CD4-positive, alpha-beta memory T cell (primary cell): Measurements from ENCODE around the gene SATB2. TPM values are rescaled to one million over a fixed set of nuclear protein-coding genes. Genes with fewer than 3 reads are reported as not detected.

Experiments used
- CTCF ChIA-PET: fragments of 350-600 bp; sonication (Branson Sonifier 250); formaldehyde crosslinking; loops from one replicate; lab custom pipeline; 2021; ENCODE audit warnings: inconsistent platforms; ENCODE audit not compliant: partially characterized antibody; lab: Charles Lee
- POLR2A ChIA-PET: fragments of 350-600 bp; sonication (Branson Sonifier 250); formaldehyde crosslinking; loops from one replicate; lab custom pipeline; 2021; ENCODE audit not compliant: partially characterized antibody; lab: Charles Lee
- DNase-seq, 5 donors: peaks; one replicate each; pipeline versions ENCODE4 v3.0.0 to v3.0.0-alpha.2; 2020 to 2022; ENCODE audit warnings: mixed read lengths in 1 of 5
- H3K27ac ChIP-seq: one replicate; pipeline ENCODE4 v1.7.0; 2013; ENCODE audit warnings: low read depth, low read length
- H3K27me3 ChIP-seq: 2 replicates; pipeline ENCODE4 v1.7.0; 2013; ENCODE audit warnings: mild to moderate bottlenecking, low read length, moderate library complexity; ENCODE audit not compliant: insufficient read depth
- H3K36me3 ChIP-seq: 2 replicates; pipeline ENCODE4 v1.7.0; 2013; ENCODE audit warnings: mild to moderate bottlenecking, low read length, moderate library complexity; ENCODE audit not compliant: insufficient read depth
- H3K4me1 ChIP-seq: 2 replicates; pipeline ENCODE4 v1.7.0; 2013; ENCODE audit warnings: mild to moderate bottlenecking, low read length, moderate library complexity; ENCODE audit not compliant: insufficient read depth
- H3K4me3 ChIP-seq, 2 donors: one replicate each; pipeline ENCODE4 v1.7.0; 2013; ENCODE audit warnings: low read length in 2 of 2, mild to moderate bottlenecking in 1 of 2
- H3K9me3 ChIP-seq, 2 donors: one replicate each; pipeline ENCODE4 v1.7.0; 2013; ENCODE audit warnings: low read length in 2 of 2, control low read depth in 1 of 2; ENCODE audit not compliant: control insufficient read depth in 1 of 2
- H3K27ac Mint-ChIP-seq, 7 donors: one replicate each; pipeline ENCODE4 v1.8.0; 2020 to 2021; ENCODE audit warnings: mixed read lengths in 7 of 7, mild to moderate bottlenecking in 6 of 7, inconsistent platforms in 3 of 7, moderate library complexity in 3 of 7
- H3K27me3 Mint-ChIP-seq, 2 donors: one replicate each; pipeline ENCODE4 v1.8.0; 2020 to 2021; ENCODE audit warnings: mixed read lengths in 2 of 2
- H3K36me3 Mint-ChIP-seq, 2 donors: one replicate each; pipeline ENCODE4 v1.8.0; 2020 to 2021; ENCODE audit warnings: mixed read lengths in 2 of 2, inconsistent platforms in 1 of 2, mild to moderate bottlenecking in 1 of 2
- H3K4me1 Mint-ChIP-seq, 4 donors: one replicate each; pipeline ENCODE4 v1.8.0; 2020 to 2021; ENCODE audit warnings: mixed read lengths in 4 of 4, mild to moderate bottlenecking in 1 of 4
- H3K4me3 Mint-ChIP-seq, 8 donors: one replicate each; pipeline ENCODE4 v1.8.0; 2020 to 2021; ENCODE audit warnings: mixed read lengths in 8 of 8, mild to moderate bottlenecking in 7 of 8, moderate library complexity in 6 of 8, inconsistent platforms in 3 of 8
- H3K9me3 Mint-ChIP-seq, 8 donors: one replicate each; pipeline ENCODE4 v1.8.0; 2020 to 2021; ENCODE audit warnings: mixed read lengths in 8 of 8, mild to moderate bottlenecking in 5 of 8, inconsistent platforms in 3 of 8, moderate library complexity in 1 of 8
- intact Hi-C: fragments of 100-400 bp; cut with micrococcal nuclease; formaldehyde crosslinking; loops from one replicate; pipeline ENCODE4 v1.15.1; 2023
- polyA plus RNA-seq, 2 donors: library from polyadenylated mRNA; unstranded; fragments of 300-500 nt; fragmentation: Illumina TruSeq; gene quantifications; one replicate each; pipeline ENCODE4 v1.2.3, GENCODE V29; 2021
- total RNA-seq, 2 experiments: library from RNA; stranded (reverse); gene quantifications; one replicate each; pipeline ENCODE4 v1.2.3, GENCODE V29; 2021

The SATB2 gene
- total and polyA plus RNA-seq, 4 experiments from 2014 or later: 0.06 TPM; not detected in 3

DNA sequence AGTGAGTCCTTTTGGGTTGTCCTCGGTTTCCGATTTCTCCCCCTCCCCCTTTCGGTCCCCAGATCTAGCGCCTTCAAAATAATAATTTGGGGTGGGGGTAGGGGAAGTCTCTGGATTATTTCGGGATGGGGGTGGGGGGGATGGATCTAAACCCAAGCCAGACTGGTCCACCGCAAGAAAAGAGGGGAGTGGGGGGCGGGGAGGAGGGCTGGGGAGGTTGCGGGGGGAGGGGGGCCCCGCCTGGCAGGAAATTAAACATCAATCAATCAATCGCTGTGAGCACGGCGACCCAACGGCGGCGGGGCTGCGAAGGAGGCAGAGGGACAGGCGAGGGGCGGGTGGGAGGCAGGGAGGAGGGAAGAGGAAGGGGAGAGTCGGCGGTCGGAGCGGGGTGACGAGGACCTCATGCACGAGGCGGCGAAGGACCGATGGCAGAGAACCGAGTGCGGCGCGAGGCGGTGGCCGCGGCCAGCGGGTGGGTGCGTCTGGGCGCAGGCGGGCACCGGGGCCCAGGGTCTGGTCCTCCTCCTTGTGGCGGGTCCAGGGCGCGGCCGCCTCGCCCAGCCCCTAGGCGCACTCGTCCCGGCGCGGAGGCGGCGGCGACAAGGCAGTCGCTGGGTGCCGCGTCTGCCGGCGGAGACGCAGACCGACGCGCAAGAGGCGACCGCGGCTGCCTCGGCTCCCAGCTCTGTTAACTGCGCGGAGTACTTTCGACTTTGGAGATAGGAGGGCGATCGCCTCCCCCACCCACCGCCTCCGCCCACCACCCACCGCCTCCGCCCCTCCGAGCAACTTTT lies 468 bp upstream of the SATB2 start:
- H3K4me3 Mint-ChIP-seq: peak overlapping the region; percentile 62 to 84 (median 74)
- H3K36me3 Mint-ChIP-seq: peaks cover 0 to 9% of the 10 kb centered on the region in 2 donors
- Histone ChIP-seq H3K27ac (no peak overlapping the region), H3K9me3 (peaks cover 0 to 5% of the 10 kb centered on the region in 2 donors), H3K36me3 (no peaks in the 10 kb centered on the region), H3K4me1 (peaks cover 35% of the 10 kb centered on the region), H3K4me3 (peak overlapping the region in 1 of 2 donors; percentile 60), H3K27me3 (peaks cover 60% of the 10 kb centered on the region)
- ChIA-PET CTCF (no interaction called here), POLR2A (no interaction called here)
- intact Hi-C loops: loop anchor here (5.0 kb wide), 1 partner anchor 1069 kb away; the partner anchor contains the start of gene SGO2
- peaks cover 18 to 37% (median 29%) of the 10 kb centered on the region in 4 donors for H3K4me1 Mint-ChIP-seq
- H3K27ac Mint-ChIP-seq: peak overlapping the region in 1 of 7 donors; percentile 76
- peaks cover 37 to 38% of the 10 kb centered on the region in 2 donors for H3K27me3 Mint-ChIP-seq
- peaks cover 0 to 18% (median 13%) of the 10 kb centered on the region in 8 donors for H3K9me3 Mint-ChIP-seq
- peak in 3 of 5 donors; percentile 33 to 46 (median 45) for DNase-seq

DNA sequence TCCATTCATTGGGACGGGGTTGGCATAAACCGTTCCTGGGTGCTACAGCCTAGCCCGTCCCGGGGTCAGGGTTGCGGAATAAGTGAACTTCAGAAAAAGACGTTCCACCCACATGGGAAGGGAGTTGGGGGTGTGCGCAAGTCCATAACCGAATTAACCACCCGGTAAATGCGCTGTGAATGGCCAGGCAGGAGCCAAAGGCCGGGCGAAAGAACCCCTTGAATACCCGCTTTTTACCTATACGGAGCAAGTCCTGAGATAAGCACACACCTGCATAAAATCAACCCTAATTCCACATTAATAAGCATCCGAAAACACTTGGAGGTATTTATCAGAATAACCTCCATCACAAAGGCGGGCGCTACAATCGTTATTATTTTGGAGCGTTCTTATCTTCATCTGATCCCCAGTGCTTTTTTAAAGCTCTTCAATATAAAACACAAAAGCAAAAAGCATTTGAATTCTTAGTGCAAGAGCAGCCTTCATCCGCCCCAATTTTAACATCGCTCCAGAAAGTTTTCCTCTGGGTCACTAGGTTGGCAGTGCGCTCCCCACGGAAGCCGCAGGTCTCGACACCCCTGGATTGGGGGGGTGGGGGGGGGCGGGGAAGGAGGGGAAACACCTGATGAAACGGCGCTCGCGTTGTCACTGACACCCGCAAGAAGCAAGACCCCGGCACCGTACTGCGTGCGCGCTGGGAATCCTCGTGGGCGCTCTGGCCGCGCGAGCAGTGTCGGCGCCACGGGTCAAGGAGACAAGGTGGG lies 1.2 kb downstream of the SATB2 start:
- H3K4me1 ChIP-seq: peaks cover 29% of the 10 kb centered on the region
- intact Hi-C loops: loop anchor here (5.0 kb wide), 1 partner anchor 1071 kb away; the partner anchor contains the start of gene SGO2
- no peaks in the 10 kb centered on the region for H3K36me3 ChIP-seq
- Mint-ChIP-seq H3K9me3 (peaks cover 0 to 18% (median 11%) of the 10 kb centered on the region in 8 donors), H3K27me3 (peaks cover 38 to 47% of the 10 kb centered on the region in 2 donors), H3K27ac (peak overlapping the region in 4 of 7 donors; percentile 35 to 71 (median 65)), H3K36me3 (peaks cover 0 to 9% of the 10 kb centered on the region in 2 donors), H3K4me3 (peak overlapping the region; percentile 36 to 84 (median 76)), H3K4me1 (peaks cover 18 to 37% (median 26%) of the 10 kb centered on the region in 4 donors)
- H3K27ac ChIP-seq: no peak overlapping the region
- peaks cover 0 to 2% of the 10 kb centered on the region in 2 donors for H3K9me3 ChIP-seq
- ChIA-PET CTCF (no interaction called here), POLR2A (no interaction called here)
- peak overlapping the region in 1 of 2 donors; percentile 22 for H3K4me3 ChIP-seq
- H3K27me3 ChIP-seq: peaks cover 56% of the 10 kb centered on the region
- no peak for DNase-seq

DNA sequence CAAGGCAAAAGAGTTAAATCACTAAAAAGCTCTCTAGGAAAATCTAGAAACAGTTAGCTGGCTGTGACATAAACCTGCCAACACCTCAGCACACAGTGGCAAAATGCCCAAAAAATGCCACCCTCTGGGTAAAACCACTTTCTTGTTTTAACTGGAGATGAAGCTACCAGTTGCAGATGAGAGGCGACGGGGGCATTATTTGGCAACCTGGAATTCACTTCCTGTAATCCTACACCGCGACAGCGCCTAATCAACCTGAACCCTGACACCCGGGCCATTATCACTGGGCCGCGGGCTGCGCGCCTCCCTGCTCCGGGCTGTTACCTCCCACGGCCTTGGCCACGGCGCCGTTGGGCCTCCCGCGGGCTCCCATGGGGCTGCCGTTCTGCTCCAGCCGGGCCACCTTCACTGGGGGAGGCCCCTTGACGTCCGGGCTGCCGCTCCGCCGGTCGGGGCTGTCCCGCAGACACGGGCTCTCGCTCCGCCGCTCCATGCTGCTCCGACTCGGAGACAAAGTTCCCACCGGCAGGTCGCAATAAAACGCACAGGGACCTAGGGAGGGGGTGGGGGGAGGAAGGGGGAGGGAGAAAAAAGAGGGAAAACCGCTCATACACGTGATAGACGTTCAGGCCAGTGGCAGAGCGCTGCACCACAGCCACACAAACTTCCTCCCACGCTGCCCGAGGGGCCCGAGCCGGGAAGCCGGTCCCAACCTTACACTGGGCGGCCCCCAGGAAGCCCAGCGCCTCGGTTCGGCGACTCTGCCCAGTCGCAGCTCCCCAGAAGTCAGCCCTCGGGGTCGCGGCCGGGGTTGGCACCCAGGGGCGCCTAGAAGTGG lies 2.0 kb downstream of the SATB2 start:
- peaks cover 34 to 46% of the 10 kb centered on the region in 2 donors for H3K27me3 Mint-ChIP-seq

DNA sequence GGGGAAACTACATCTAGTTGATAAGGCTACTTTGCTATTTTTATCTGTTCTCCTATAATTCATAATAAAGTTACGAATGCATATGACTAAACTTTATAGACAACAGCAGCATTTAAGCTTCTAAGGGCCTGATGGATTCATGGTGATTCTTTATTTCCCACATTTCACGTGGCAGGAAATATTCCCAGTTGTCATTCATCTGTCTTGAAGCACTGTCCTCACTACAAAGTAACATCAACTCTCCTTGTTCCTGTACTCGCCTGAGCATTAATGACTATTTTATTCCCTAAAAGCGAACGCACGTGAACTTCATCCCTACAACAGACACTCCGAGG lies 2.6 kb downstream of the SATB2 start:
- no peaks in the 10 kb centered on the region for H3K36me3 ChIP-seq
- peaks cover 14 to 33% (median 23%) of the 10 kb centered on the region in 4 donors for H3K4me1 Mint-ChIP-seq
- H3K4me1 ChIP-seq: peaks cover 29% of the 10 kb centered on the region
- H3K27me3 ChIP-seq: peaks cover 48% of the 10 kb centered on the region
- CTCF ChIA-PET: no interaction called here
- POLR2A ChIA-PET: no interaction called here
- H3K9me3 Mint-ChIP-seq: peaks cover 0 to 10% (median 4%) of the 10 kb centered on the region in 8 donors
- intact Hi-C loops: loop anchor here (5.0 kb wide), 1 partner anchor 1072 kb away; the partner anchor contains the start of gene SGO2
- H3K27ac Mint-ChIP-seq: peak overlapping the region in 3 of 7 donors; percentile 2 to 48 (median 36)
- H3K27ac ChIP-seq: no peak overlapping the region
- peaks cover 0 to 6% of the 10 kb centered on the region in 2 donors for H3K36me3 Mint-ChIP-seq
- no peaks in the 10 kb centered on the region for H3K9me3 ChIP-seq
- peak overlapping the region in 3 of 8 donors; percentile 26 to 48 (median 47) for H3K4me3 Mint-ChIP-seq
- no peak for DNase-seq
- peaks cover 30 to 43% of the 10 kb centered on the region in 2 donors for H3K27me3 Mint-ChIP-seq
- H3K4me3 ChIP-seq: no peak overlapping the region

More for the DNA sequence above, 2.0 kb downstream of the SATB2 start:
- no peak overlapping the region for H3K4me3 ChIP-seq
- H3K4me1 Mint-ChIP-seq: peaks cover 18 to 37% (median 26%) of the 10 kb centered on the region in 4 donors
- peaks cover 29% of the 10 kb centered on the region for H3K4me1 ChIP-seq
- H3K27ac Mint-ChIP-seq: peak overlapping the region in 3 of 7 donors; percentile 22 to 62 (median 48)
- intact Hi-C loops: loop anchor here (5.0 kb wide), 1 partner anchor 1072 kb away; the partner anchor contains the start of gene SGO2
- ChIA-PET POLR2A (no interaction called here), CTCF (no interaction called here)
- peaks cover 0 to 9% of the 10 kb centered on the region in 2 donors for H3K36me3 Mint-ChIP-seq
- H3K9me3 ChIP-seq: no peaks in the 10 kb centered on the region
- no peaks in the 10 kb centered on the region for H3K36me3 ChIP-seq
- H3K9me3 Mint-ChIP-seq: peaks cover 0 to 14% (median 6%) of the 10 kb centered on the region in 8 donors
- peak overlapping the region in 7 of 8 donors; percentile 29 to 78 (median 39) for H3K4me3 Mint-ChIP-seq
- no peak for DNase-seq
- H3K27ac ChIP-seq: no peak overlapping the region
- H3K27me3 ChIP-seq: peaks cover 50% of the 10 kb centered on the region

DNA sequence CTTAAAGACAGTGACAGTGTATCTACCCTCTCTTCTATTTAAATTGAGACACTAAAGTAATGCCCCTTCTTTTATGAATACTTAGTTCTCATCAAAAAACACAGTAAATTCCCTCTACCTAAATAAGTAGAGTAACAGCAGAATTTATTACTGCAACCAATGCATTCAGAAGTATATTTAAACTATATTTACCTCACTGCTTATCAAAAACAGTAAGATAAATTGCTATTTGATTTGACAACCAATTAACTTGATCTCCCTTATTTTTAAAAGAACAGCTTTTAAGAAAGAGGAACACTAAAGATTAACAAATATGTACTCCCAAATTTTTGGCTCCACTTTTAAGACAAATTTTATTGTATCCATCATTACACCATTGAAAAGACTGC lies 4.8 kb downstream of the SATB2 start:
- H3K27me3 Mint-ChIP-seq: peaks cover 26 to 39% of the 10 kb centered on the region in 2 donors

DNA sequence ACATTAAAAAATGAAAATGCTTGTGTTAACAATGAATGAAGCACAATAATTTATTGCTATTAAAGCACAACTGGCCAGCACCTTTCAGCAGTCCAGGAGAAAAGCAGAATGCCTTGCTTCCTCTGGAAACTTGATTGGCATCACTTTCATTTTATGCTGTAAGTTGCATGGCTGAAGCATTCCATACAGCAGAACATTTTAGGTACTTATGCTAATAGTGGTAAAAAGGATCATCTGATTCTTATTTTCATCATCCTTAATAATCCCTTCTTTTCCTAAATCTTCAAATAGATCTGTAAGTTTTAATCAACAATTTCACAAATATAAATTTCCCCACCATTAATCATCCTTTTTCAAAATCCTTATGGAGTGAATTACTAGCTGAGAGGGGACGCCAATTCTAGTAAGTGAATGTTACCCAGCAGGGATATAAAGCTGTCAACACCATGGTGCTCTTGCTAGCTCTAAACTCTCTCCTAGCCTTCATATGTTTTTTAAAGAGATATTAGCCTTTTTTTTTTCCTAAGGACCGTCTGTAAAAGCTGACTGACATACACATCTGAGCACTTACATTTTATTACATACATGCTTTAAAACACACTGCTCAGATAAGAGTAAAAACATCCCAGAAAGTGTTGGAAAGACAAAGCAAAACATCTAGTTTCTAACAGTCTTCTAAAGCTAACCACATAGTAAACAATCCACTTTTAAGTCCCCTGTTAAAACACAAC lies 5.3 kb downstream of the SATB2 start:
- Mint-ChIP-seq H3K27ac (no peak overlapping the region), H3K36me3 (no peaks in the 10 kb centered on the region), H3K4me3 (no peak overlapping the region), H3K27me3 (peaks cover 26 to 39% of the 10 kb centered on the region in 2 donors), H3K9me3 (peaks cover 0 to 2% (median 0%) of the 10 kb centered on the region in 8 donors), H3K4me1 (peaks cover 7 to 19% (median 14%) of the 10 kb centered on the region in 4 donors)
- no peak for DNase-seq
- intact Hi-C loops: no loop called here
- no peaks in the 10 kb centered on the region for H3K36me3 ChIP-seq
- CTCF ChIA-PET: no interaction called here
- peaks cover 43% of the 10 kb centered on the region for H3K27me3 ChIP-seq
- no peak overlapping the region for H3K27ac ChIP-seq
- no peak overlapping the region for H3K4me3 ChIP-seq
- POLR2A ChIA-PET: no interaction called here
- peaks cover 20% of the 10 kb centered on the region for H3K4me1 ChIP-seq
- H3K9me3 ChIP-seq: no peaks in the 10 kb centered on the region

More for the DNA sequence above, 4.8 kb downstream of the SATB2 start:
- intact Hi-C loops: no loop called here
- peaks cover 0 to 2% (median 0%) of the 10 kb centered on the region in 8 donors for H3K9me3 Mint-ChIP-seq
- no peak overlapping the region for H3K27ac ChIP-seq
- no peak overlapping the region for H3K4me3 ChIP-seq
- no peaks in the 10 kb centered on the region for H3K9me3 ChIP-seq
- POLR2A ChIA-PET: no interaction called here
- H3K36me3 ChIP-seq: no peaks in the 10 kb centered on the region
- no peaks in the 10 kb centered on the region for H3K36me3 Mint-ChIP-seq
- H3K27me3 ChIP-seq: peaks cover 43% of the 10 kb centered on the region
- peaks cover 7 to 24% (median 15%) of the 10 kb centered on the region in 4 donors for H3K4me1 Mint-ChIP-seq
- CTCF ChIA-PET: no interaction called here
- no peak overlapping the region for H3K4me3 Mint-ChIP-seq
- no peak for DNase-seq
- H3K27ac Mint-ChIP-seq: no peak overlapping the region
- peaks cover 22% of the 10 kb centered on the region for H3K4me1 ChIP-seq
